NCI-H128 (cell line): Measurements from ENCODE around the gene ANKZF1.
A peak's percentile ranks its signal among the peaks of the same experiment; 100 is the strongest.
"Not testable (repeated sequence)": the region's sequence is repeated elsewhere in the genome, so short reads cannot be mapped to it uniquely, and the experiment has no call there.

Source experiments
- DNase-seq: peaks from one replicate; lab custom pipeline; 2025; ENCODE audit not compliant: unreplicated experiment; lab: John Stamatoyannopoulos, UW

The ANKZF1 gene

DNA sequence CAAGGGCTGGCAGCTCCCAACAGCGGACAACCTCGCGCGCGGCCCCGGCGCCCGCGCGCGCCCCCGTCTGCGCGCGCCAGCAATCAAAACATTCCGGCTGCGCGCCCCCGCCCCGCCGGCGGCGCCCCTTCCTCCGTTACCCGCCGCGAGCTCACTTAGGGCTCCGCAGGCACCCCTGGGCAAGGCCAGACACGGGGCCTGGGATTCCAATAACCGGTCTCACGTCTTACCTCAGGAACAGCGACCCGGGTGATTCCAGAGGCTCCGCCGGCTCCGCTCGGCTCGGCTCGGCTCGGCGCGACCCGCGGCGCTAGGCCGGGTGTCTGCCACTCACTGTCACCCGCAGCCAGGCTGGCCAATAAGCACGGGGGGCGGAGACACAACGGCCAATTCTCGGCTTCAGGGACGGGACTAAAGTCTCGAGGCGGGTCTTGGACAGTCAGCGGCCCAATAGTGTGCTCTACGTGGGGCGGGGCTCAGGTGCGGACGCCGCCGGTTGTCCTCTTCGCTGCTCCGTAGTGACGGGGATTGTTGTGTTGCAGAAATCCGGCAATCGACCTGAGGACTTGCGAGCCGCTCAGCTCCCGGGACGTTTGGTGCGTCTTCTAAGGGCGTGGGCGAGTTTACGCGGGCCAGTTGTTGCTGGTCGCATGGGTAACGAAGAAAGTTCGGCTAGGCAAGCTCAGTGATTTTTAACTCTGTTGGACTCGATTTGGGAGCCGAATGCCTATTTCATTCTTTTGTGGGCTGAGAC, at the start of gene ANKZF1, which contains the start of gene ATG9A:
Gene ANKZF1, plus strand, starts transcription at position 502 of the 754 bp plus-strand sequence. CDS start 452 bp downstream, outside the sequence.
Gene ATG9A, minus strand, starts transcription at position 332 of the 754 bp plus-strand sequence. CDS start 1,612 bp downstream, outside the sequence.
- peak; percentile 95 for DNase-seq

GRCh38 chr2:219180961-219181360, 48.6 kb upstream of the ANKZF1 start:
- DNase-seq: no peak

- DNase-seq: no peak
Measured at GRCh38 chr2:219181531-219181930, 48.1 kb upstream of the ANKZF1 start.

GRCh38 chr2:219182331-219183150, 47.1 kb upstream of the ANKZF1 start:
- no peak for DNase-seq

DNA sequence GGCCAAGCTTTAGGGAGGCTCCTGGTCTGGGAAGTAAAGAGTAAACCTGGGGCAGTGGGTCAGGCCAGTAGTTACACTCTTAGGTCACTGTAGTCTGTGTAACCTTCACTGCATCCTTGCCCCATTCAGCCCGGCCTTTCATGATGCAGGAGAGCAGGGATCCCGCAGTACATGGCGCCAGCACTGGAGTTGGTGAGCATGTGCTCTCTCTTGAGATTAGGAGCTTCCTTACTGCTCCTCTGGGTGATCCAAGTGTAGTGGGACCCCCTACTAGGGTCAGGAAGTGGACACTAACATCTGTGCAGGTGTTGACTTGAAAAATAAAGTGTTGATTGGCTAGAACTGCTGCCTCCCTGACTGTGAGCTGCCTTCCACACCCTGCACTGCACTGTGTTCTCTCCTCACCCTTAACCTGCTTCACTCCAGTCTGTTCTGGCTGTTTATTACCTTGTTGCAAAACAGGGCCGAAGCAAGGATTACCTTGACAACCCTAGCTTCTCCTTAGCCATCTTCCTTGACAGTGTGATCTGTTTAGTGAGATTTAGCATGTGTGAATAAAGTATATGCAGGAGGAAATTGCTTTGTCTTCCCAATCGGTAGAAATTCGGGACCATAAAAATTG, 46.3 kb upstream of the ANKZF1 start:
- no peak for DNase-seq

- no peak for DNase-seq
Measured at GRCh38 chr2:219184121-219184520, 45.5 kb upstream of the ANKZF1 start.

DNA sequence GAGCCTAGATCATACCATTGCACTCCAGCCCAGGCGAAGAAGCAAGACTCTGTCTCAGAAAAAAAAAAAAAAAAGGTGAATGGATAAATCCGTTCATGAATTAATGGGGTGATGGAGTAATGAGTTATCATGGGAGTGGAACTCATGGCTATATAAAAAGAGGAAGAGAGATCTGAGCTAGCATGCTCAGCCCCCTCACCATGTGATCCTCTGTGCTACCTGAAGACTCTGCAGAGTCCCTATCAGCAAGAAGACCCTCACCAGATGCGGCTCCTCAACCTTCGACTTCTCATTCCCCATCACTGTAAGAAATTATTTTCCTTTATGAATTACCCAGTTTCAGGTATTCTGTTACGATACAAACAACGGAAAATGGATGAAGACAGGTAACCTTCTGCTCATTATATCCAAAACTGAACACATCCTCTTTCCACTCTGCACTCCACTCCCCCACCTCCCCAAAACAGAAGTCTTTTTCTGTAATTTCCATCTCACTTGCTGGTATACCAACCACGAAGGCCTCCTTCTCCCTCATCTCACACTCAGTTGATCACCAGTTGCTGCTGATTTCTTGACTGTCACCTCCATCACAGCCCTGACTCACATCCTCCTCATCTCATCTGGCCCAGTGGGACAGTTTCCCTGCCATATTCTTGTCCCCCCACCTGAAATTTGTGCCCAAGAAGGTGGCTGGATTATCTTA, 42.7 kb upstream of the ANKZF1 start:
- no peak for DNase-seq

DNA sequence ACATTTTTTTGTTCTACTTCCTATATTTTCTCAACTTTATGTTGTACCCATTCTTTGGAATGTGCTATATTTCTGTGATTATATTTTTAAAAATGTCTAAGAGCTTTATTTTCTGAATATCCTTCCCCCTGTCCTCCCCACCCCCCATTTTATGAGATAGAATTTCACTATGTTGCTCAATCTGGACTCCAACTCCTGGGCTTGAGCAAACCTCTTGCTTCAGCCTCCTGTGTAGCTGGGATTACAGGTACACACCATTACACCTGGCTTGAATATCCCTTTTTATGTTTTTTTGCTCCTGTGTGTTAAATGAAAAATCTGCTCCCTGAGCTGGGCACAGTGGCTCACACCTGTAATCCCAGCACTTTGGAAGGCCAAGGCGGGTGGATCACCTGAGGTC, 32.2 kb upstream of the ANKZF1 start:
- DNase-seq: no peak

- no peak for DNase-seq
Measured at GRCh38 chr2:219198974-219199373, 30.6 kb upstream of the ANKZF1 start.

DNA sequence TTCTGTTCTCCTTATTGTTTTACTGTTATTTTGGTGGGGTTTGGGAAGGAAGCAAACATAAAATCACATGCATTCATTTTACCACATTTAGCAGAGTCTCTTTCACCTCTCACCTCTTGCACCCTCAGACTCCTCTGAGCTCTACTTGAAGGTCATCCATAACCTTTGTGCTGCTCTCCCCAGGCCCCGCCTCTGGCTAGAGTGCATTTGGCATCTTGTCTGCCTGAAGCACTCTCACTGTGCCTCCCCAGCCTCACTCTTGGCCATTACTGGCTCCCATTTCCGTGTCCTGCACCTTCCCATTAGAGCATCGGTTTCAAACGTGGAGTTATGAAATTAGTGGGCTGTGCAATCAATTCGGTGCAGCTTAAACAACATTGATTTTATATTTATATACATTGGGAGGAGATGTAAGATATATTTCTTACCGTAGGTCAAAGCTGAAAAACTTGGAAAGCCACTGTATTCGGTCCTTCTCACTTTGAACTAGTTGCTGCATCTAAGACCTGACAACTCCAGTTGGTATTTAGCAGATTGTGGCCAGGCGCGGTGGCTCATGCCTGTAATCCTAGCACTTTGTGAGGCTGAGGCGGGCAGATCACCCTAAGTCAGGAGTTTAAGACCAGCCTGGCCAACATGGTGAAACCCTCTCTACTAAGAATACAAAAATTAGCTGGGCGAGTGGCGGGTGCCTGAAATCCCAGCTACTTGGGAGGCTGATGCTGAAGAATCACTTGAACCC, 30.0 kb upstream of the ANKZF1 start:
- DNase-seq: no peak

DNA sequence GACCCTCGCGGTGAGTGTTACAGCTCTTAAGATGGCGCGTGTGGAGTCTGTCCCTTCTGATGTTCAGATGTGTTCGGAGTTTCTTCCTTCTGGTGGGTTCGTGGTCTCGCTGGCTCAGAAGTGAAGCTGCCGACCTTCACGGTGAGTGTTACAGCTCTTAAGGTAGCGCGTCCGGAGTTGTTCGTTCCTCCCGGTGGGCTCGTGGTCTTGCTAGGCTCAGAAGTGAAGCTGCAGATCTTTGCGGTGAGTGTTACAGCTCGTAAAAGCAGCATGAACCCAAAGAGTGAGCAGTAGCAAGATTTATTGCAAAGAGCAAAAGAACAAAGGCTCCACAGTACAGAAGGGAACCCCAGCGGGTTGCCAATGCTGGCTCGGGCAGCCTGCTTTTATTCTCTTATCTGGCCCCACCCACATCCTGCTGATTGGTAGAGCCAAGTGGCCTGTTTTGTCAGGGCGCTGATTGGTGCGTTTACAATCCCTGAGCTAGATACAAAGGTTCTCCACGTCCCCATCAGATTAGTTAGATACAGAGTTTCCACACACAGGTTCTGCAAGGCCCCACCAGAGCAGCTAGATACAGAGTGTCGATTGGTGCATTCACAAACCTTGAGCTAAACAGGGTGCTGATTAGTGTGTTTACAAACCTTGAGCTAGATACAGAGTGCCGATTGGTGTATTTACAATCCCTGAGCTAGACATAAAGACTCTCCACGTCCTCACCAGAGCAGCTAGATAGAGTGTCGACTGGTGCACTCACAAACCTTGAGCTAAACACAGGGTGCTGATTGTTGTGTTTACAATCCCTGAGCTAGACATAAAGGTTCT, 28.9 kb upstream of the ANKZF1 start:
- not testable (repeated sequence) for DNase-seq

- DNase-seq: not testable (repeated sequence)
Measured at GRCh38 chr2:219201331-219201730, 28.3 kb upstream of the ANKZF1 start.

- no peak for DNase-seq
Measured at GRCh38 chr2:219204425-219205164, 25.0 kb upstream of the ANKZF1 start.

DNA sequence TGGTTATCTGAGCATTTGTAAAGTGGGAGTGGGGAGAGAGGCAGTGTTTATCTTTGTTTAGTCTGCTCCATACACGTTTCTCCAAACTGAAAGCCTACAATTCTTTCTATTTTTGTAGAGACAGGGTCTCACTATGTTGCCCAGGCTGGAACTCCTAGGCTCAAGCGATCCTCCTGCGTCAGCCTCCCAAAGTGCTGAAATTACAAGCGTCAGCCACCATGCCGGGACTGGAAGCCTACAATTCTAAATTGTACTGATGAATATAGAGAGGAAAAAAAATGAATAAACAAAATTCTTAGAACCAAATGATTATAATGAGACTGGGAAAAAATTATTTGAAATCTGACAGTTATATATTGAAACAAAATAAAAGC, 24.5 kb upstream of the ANKZF1 start:
- no peak for DNase-seq

DNA sequence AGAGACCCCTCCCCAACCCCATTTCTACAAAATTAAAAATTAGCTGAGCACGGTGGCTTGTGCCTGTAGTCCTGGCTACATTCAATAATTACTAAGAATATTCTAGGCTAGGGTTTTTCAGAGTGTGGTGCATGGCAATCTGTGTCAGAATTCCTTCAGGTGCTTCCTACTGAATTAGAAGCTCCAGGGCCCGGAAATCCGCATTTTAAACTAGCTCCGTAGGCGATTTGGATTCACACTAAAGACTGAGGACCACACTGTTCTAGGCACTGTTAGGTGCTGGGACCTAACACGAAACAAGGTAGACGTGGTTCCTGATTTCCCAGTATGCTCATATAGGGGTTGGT, 23.7 kb upstream of the ANKZF1 start:
- DNase-seq: no peak

GRCh38 chr2:219206328-219207133, 23.1 kb upstream of the ANKZF1 start, which contains the start of gene ZFAND2B:
TSS of gene ZFAND2B (plus strand) at chr2:219206782. CDS start at chr2:219206988, 206 bp downstream.
- DNase-seq: peak; percentile 57

DNA sequence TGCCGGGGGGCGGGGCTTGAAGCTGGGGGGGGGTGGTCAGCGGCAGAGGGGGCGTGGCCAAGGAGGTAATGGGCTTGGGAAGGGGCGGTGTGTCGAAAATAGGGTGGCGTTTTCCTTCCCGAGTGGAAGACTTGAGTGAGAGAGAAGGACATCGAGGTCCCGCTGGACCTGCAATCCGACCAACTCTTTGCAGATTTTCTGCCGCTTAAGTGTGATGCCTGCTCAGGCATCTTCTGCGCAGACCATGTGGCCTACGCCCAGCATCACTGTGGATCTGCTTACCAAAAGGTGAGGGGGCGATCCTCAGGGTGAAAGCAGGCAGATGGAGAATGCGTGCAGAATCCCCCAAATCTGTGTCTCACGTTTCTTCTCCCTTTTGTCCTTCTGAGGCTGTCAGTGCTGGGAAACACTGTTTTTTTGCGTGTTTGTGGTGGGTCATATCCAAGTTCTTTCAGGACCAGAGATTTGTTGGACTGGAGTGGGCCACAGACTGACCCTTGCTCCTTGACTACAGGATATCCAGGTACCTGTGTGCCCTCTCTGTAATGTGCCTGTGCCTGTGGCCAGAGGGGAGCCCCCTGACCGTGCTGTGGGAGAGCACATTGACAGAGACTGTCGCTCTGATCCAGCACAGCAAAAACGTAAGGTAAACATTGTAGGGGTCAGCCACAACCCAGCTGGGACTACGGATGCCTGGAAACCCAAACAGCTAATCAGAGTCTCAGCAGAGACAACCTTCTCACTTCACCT, 22.3 kb upstream of the ANKZF1 start:
- DNase-seq: no peak
